Activated CD4-positive, alpha-beta T cell treated with anti-CD3 and anti-CD28 coated beads for 1 hour (primary cell): ENCODE results near the gene OTUD1.

ENCODE experiments used
- DNase-seq: peaks from one replicate; pipeline ENCODE4 v3.0.0-alpha.2; 2020

Gene OTUD1

GRCh38 chr10:23469596-23470237 is 30.8 kb downstream of the OTUD1 start:
- DNase-seq = no peak

- DNase-seq = no peak
Measured at GRCh38 chr10:23472181-23472580, 33.3 kb downstream of the OTUD1 start.

GRCh38 chr10:23474081-23474480 is 35.2 kb downstream of the OTUD1 start:
- no peak for DNase-seq

GRCh38 chr10:23474626-23475025 is 35.8 kb downstream of the OTUD1 start:
- DNase-seq = no peak

- DNase-seq = no peak
Measured at GRCh38 chr10:23478570-23478969, 39.7 kb downstream of the OTUD1 start.

- no peak for DNase-seq
Measured at GRCh38 chr10:23479798-23480473, 41.1 kb downstream of the OTUD1 start.

GRCh38 chr10:23481363-23481961 is 42.6 kb downstream of the OTUD1 start:
- no peak for DNase-seq

GRCh38 chr10:23490115-23490514 is 51.2 kb downstream of the OTUD1 start:
- DNase-seq = no peak
